Measurements from ENCODE around the gene EVX1. TPM values are rescaled to one million over a fixed set of nuclear protein-coding genes. Genes with fewer than 3 reads are reported as not detected.

The EVX1 gene
- total RNA-seq, 1 experiment from 2014 or later: not detected

DNA sequence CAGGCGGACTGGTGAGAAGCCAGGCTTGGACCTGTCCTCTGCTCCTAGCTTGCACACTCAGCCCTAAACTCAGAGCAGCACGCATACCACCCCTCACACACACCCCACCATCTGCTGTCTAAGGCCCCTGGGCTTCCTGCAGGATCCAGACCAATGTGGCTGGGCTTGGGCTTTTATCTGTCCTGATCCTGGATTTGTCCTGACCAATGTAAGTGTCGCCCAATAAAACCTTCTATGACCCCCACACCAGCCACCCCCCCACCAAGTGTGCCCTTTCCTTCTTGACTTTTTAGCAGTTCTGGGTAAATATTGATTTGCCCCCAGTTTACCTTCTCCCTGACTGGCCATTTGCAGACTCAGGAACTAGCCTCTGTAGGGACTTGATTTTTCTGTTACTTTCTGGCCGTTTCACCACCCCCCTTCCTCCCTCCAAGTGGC lies 41.0 kb upstream of the EVX1 start:
- TF ChIP-seq, protein P1, sequence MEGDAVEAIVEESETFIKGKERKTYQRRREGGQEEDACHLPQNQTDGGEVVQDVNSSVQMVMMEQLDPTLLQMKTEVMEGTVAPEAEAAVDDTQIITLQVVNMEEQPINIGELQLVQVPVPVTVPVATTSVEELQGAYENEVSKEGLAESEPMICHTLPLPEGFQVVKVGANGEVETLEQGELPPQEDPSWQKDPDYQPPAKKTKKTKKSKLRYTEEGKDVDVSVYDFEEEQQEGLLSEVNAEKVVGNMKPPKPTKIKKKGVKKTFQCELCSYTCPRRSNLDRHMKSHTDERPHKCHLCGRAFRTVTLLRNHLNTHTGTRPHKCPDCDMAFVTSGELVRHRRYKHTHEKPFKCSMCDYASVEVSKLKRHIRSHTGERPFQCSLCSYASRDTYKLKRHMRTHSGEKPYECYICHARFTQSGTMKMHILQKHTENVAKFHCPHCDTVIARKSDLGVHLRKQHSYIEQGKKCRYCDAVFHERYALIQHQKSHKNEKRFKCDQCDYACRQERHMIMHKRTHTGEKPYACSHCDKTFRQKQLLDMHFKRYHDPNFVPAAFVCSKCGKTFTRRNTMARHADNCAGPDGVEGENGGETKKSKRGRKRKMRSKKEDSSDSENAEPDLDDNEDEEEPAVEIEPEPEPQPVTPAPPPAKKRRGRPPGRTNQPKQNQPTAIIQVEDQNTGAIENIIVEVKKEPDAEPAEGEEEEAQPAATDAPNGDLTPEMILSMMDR (conservative IDR thresholded peaks at IDR 0.05): no peak
- H4K8ac ChIP-seq (replicated peaks; ENCODE audit: insufficient read length, low read depth, low read length): no peak overlapping the region
- H3K56ac ChIP-seq (ENCODE audit: insufficient read length, low read depth, low read length): no peak overlapping the region
- Mint-ChIP-seq H3K4me3 (no peak overlapping the region), H3K4me1 (peaks cover 8 to 23% of the 10 kb centered on the region in 2 experiments; a peak in 3 of 4 replicates), H3K27me3 (ENCODE audit: low read depth) (peaks cover 95% of the 10 kb centered on the region), H3K27ac (no peak overlapping the region), H3K36me3 (ENCODE audit: insufficient read depth in 1 of 3, low read depth in 3 of 3) (peaks cover 0 to 2% (median 0%) of the 10 kb centered on the region in 3 experiments; a peak in 2 of 7 replicates), H3K9me3 (peaks cover 7 to 10% of the 10 kb centered on the region in 2 experiments; a peak in 4 of 5 replicates)
- H4K91ac ChIP-seq (ENCODE audit: insufficient read length, low read depth, low read length): no peak overlapping the region
- no peak overlapping the region for H2BK20ac ChIP-seq (ENCODE audit: low read depth, low read length, poor library complexity, severe bottlenecking)
- no CpG with 5 or more reads among the region's 4 CpGs for WGBS (ENCODE audit: extremely low coverage, insufficient read length, low lambda C conversion rate)
- H4K20me1 ChIP-seq (ENCODE audit: control insufficient read depth, insufficient read depth, insufficient read length): no peaks in the 10 kb centered on the region
- H3K9ac ChIP-seq (ENCODE audit: extremely low read depth, insufficient read length, low read length): no peak overlapping the region
- H3K4me2 ChIP-seq (ENCODE audit: insufficient read depth, insufficient read length, low read length): no peak overlapping the region
- H3T11ph ChIP-seq (ENCODE audit: low read length): no peak overlapping the region
- H3K27me3 ChIP-seq (ENCODE audit: insufficient read depth, low read length): peaks cover 90% of the 10 kb centered on the region
- no peaks in the 10 kb centered on the region for H3K4me1 ChIP-seq (ENCODE audit: insufficient read depth, low read length)
- no peaks in the 10 kb centered on the region for H3K79me2 ChIP-seq (ENCODE audit: insufficient read depth, low read length)
- no peak overlapping the region for H3K4ac ChIP-seq (ENCODE audit: low read depth, low read length)
- no peaks in the 10 kb centered on the region for H3K23me2 ChIP-seq (ENCODE audit: insufficient read length, low read depth, low read length, poor library complexity, severe bottlenecking)
- H2BK15ac ChIP-seq (ENCODE audit: low read depth, low read length): no peak overlapping the region
- no peak overlapping the region for H2BK120ac ChIP-seq (ENCODE audit: low read depth, low read length, poor library complexity, severe bottlenecking)
- no peak overlapping the region for H2AFZ ChIP-seq (ENCODE audit: low read length)
- peak; percentile 29 for DNase-seq
- H3K23ac ChIP-seq (ENCODE audit: insufficient read length, low read depth, low read length): no peak overlapping the region
- H3K27ac ChIP-seq (ENCODE audit: insufficient read length, low read depth, low read length): no peak overlapping the region
- H4K5ac ChIP-seq (ENCODE audit: insufficient read length, low read depth, low read length): no peak overlapping the region
- H3K14ac ChIP-seq (ENCODE audit: insufficient read depth, low read length): no peak overlapping the region
- H2AK5ac ChIP-seq (ENCODE audit: insufficient read length, low read length): no peak overlapping the region
- H2BK5ac ChIP-seq (ENCODE audit: insufficient read length, low read length): no peak overlapping the region
- H3K18ac ChIP-seq (ENCODE audit: insufficient read length, low read depth, low read length): no peak overlapping the region
- H3K79me1 ChIP-seq (ENCODE audit: insufficient read depth, low read depth, low read length, poor library complexity, severe bottlenecking): no peaks in the 10 kb centered on the region
- H3K9me3 ChIP-seq (ENCODE audit: control insufficient read depth, low read depth, low read length): no peaks in the 10 kb centered on the region
- no peak overlapping the region for H2BK12ac ChIP-seq (ENCODE audit: insufficient read length, low read depth, low read length)
